GM18499 (cell line): Measurements from ENCODE around the gene LOXL1.

ENCODE experiments used
- ATAC-seq: cut with Tn5 transposase; IDR thresholded peaks from one replicate; pipeline ENCODE4 v1.9.1; 2021; ENCODE audit warnings: moderate number of reproducible peaks; ENCODE audit not compliant: insufficient read depth, unreplicated experiment

Gene LOXL1

GRCh38 chr15:73897441-73898261 is 28.6 kb upstream of the LOXL1 start:
- ATAC-seq, result no peak

- no peak for ATAC-seq
Measured at GRCh38 chr15:73899197-73900094, 26.8 kb upstream of the LOXL1 start.

GRCh38 chr15:73900095-73900712 is 26.1 kb upstream of the LOXL1 start:
- ATAC-seq, result no peak

- no peak for ATAC-seq
Measured at GRCh38 chr15:73901126-73901810, 25.0 kb upstream of the LOXL1 start.

GRCh38 chr15:73902121-73903020 is 23.9 kb upstream of the LOXL1 start:
- no peak for ATAC-seq

- ATAC-seq, result no peak
Measured at GRCh38 chr15:73904026-73904815, 22.0 kb upstream of the LOXL1 start.

GRCh38 chr15:73905225-73905827 is 20.9 kb upstream of the LOXL1 start:
- ATAC-seq, result no peak

GRCh38 chr15:73906346-73907034 is 19.8 kb upstream of the LOXL1 start:
- no peak for ATAC-seq

GRCh38 chr15:73907035-73907408 is 19.2 kb upstream of the LOXL1 start:
- no peak for ATAC-seq

- ATAC-seq, result no peak
Measured at GRCh38 chr15:73908030-73908821, 18.0 kb upstream of the LOXL1 start.

GRCh38 chr15:73908822-73909122 is 17.5 kb upstream of the LOXL1 start:
- no peak for ATAC-seq

- ATAC-seq, result no peak
Measured at GRCh38 chr15:73909651-73910050, 16.6 kb upstream of the LOXL1 start.

- ATAC-seq, result no peak
Measured at GRCh38 chr15:73910522-73911303, 15.5 kb upstream of the LOXL1 start.

GRCh38 chr15:73912030-73912596 is 14.1 kb upstream of the LOXL1 start:
- ATAC-seq, result no peak

GRCh38 chr15:73914145-73914544 is 12.1 kb upstream of the LOXL1 start:
- ATAC-seq, result no peak

- ATAC-seq, result no peak
Measured at GRCh38 chr15:73915082-73915481, 11.2 kb upstream of the LOXL1 start.
